ENCODE results near the gene CENPQ. TPM values are rescaled to one million over a fixed set of nuclear protein-coding genes. Genes with fewer than 3 reads are reported as not detected.

Gene CENPQ
- total and polyA plus RNA-seq, 2 of the 13 experiments (the other 11 are each of a cell fraction or from before 2014, with no cell fraction given): 9.1 to 20.1 TPM

DNA sequence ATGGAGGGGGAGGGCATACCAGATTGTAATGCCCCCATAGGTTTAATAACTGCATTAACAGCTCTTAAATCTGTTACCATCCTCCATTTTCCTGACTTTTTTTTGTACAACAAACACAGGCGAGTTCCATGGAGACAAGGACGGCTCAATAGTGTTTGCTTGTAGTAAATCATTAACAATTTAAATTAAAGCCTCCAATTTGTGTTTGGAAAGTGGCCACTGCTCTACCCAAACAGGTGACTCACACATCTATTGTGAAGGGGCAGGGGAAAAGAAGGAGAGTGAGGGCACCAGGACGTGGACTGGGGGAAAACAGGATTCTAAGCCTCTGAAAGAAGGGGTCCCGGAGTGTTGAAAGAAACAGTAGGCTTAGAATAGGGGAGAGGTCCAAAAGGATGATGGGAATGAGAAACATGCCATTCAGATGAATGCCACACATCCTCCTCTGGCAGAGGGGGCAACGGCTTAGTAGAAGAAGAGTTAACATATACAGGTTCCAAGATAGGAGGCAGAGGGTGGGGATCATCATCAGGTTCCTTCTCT is 43.5 kb downstream of the CENPQ start (continued):
- TF ChIP-seq ZNF530 (CRISPR knock-in tag; IDR thresholded peaks at IDR 0.05; ENCODE audit: low read depth): no peak
- TF ChIP-seq, protein P1, sequence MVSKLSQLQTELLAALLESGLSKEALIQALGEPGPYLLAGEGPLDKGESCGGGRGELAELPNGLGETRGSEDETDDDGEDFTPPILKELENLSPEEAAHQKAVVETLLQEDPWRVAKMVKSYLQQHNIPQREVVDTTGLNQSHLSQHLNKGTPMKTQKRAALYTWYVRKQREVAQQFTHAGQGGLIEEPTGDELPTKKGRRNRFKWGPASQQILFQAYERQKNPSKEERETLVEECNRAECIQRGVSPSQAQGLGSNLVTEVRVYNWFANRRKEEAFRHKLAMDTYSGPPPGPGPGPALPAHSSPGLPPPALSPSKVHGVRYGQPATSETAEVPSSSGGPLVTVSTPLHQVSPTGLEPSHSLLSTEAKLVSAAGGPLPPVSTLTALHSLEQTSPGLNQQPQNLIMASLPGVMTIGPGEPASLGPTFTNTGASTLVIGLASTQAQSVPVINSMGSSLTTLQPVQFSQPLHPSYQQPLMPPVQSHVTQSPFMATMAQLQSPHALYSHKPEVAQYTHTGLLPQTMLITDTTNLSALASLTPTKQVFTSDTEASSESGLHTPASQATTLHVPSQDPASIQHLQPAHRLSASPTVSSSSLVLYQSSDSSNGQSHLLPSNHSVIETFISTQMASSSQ (IDR thresholded peaks at IDR 0.05; ENCODE audit: low read depth): peak; percentile 96
- TF ChIP-seq, protein P1 (CRISPR knock-in tag; IDR thresholded peaks at IDR 0.05; ENCODE audit: borderline replicate concordance): peak; percentile 98
- no peak for TF ChIP-seq KDM4B (CRISPR knock-in tag; IDR thresholded peaks at IDR 0.05)
- 0 out of 2 replicates have a peak, but pooled peaks have one; percentile 16 for TF ChIP-seq MBD4 (IDR thresholded peaks at IDR 0.05; ENCODE audit: borderline replicate concordance, low read length)
- peak; percentile 64; the same call in 1 of the 2 replicates for TF ChIP-seq KDM6A (CRISPR knock-in tag; IDR thresholded peaks at IDR 0.05; ENCODE audit: low read depth)
- TF ChIP-seq PHF21A (CRISPR knock-in tag; IDR thresholded peaks at IDR 0.05): peak; percentile 35; the same call in 1 of the 2 replicates
- peak; percentile 80 for TF ChIP-seq GATAD2A (CRISPR knock-in tag; IDR thresholded peaks at IDR 0.05)
- no peak for TF ChIP-seq KMT2A (CRISPR knock-in tag; IDR thresholded peaks at IDR 0.05)
- TF ChIP-seq ZNF644 (CRISPR knock-in tag; IDR thresholded peaks at IDR 0.05; ENCODE audit: low read depth): peak; percentile 75
- no peak for TF ChIP-seq DNMT3B (CRISPR knock-in tag; conservative IDR thresholded peaks at IDR 0.05)
- 0 out of 2 replicates have a peak, but pooled peaks have one; percentile 17 for TF ChIP-seq HDAC2 (CRISPR knock-in tag; IDR thresholded peaks at IDR 0.05)
- TF ChIP-seq, protein P2, sequence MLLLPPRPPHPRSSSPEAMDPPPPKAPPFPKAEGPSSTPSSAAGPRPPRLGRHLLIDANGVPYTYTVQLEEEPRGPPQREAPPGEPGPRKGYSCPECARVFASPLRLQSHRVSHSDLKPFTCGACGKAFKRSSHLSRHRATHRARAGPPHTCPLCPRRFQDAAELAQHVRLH (CRISPR knock-in tag; IDR thresholded peaks at IDR 0.05; ENCODE audit: borderline replicate concordance, low read depth): no peak
- peak; percentile 50; the same call in 1 of the 2 replicates for TF ChIP-seq SALL1 (CRISPR knock-in tag; IDR thresholded peaks at IDR 0.05)
- TF ChIP-seq, protein P3, sequence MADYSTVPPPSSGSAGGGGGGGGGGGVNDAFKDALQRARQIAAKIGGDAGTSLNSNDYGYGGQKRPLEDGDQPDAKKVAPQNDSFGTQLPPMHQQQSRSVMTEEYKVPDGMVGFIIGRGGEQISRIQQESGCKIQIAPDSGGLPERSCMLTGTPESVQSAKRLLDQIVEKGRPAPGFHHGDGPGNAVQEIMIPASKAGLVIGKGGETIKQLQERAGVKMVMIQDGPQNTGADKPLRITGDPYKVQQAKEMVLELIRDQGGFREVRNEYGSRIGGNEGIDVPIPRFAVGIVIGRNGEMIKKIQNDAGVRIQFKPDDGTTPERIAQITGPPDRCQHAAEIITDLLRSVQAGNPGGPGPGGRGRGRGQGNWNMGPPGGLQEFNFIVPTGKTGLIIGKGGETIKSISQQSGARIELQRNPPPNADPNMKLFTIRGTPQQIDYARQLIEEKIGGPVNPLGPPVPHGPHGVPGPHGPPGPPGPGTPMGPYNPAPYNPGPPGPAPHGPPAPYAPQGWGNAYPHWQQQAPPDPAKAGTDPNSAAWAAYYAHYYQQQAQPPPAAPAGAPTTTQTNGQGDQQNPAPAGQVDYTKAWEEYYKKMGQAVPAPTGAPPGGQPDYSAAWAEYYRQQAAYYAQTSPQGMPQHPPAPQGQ (CRISPR knock-in tag; IDR thresholded peaks at IDR 0.05; ENCODE audit: borderline replicate concordance): peak; percentile 63; the same call in 1 of the 2 replicates
- TF ChIP-seq HNF4A (CRISPR knock-in tag; IDR thresholded peaks at IDR 0.05): 0 out of 2 replicates have a peak, but pooled peaks have one; percentile 22
- TF ChIP-seq, protein P4, sequence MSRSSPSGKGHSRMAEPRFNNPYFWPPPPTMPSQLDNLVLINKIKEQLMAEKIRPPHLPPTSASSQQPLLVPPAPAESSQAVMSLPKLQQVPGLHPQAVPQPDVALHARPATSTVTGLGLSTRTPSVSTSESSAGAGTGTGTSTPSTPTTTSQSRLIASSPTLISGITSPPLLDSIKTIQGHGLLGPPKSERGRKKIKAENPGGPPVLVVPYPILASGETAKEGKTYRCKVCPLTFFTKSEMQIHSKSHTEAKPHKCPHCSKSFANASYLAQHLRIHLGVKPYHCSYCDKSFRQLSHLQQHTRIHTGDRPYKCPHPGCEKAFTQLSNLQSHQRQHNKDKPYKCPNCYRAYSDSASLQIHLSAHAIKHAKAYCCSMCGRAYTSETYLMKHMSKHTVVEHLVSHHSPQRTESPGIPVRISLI (CRISPR knock-in tag; IDR thresholded peaks at IDR 0.05; ENCODE audit: borderline replicate concordance): peak; percentile 90
- TF ChIP-seq SAFB2 (CRISPR knock-in tag; IDR thresholded peaks at IDR 0.05; ENCODE audit: borderline replicate concordance, low read depth): no peak; the same call in 1 of the 2 replicates
- TF ChIP-seq STAG1 (CRISPR knock-in tag; IDR thresholded peaks at IDR 0.05): no peak
- TF ChIP-seq NCOA2 (CRISPR knock-in tag; IDR thresholded peaks at IDR 0.05): peak; percentile 28; the same call in 1 of the 2 replicates
- TF ChIP-seq KAT7 (CRISPR knock-in tag; IDR thresholded peaks at IDR 0.05; ENCODE audit: borderline replicate concordance): 0 out of 2 replicates have a peak, but pooled peaks have one; percentile 24
- TF ChIP-seq, protein P5, sequence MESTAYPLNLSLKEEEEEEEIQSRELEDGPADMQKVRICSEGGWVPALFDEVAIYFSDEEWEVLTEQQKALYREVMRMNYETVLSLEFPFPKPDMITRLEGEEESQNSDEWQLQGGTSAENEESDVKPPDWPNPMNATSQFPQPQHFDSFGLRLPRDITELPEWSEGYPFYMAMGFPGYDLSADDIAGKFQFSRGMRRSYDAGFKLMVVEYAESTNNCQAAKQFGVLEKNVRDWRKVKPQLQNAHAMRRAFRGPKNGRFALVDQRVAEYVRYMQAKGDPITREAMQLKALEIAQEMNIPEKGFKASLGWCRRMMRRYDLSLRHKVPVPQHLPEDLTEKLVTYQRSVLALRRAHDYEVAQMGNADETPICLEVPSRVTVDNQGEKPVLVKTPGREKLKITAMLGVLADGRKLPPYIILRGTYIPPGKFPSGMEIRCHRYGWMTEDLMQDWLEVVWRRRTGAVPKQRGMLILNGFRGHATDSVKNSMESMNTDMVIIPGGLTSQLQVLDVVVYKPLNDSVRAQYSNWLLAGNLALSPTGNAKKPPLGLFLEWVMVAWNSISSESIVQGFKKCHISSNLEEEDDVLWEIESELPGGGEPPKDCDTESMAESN (CRISPR knock-in tag; conservative IDR thresholded peaks at IDR 0.05): peak; percentile 26; the same call in 1 of the 2 replicates
